ENCODE measurements around the gene SCPEP1. TPM values are rescaled to one million over a fixed set of nuclear protein-coding genes. Genes with fewer than 3 reads are reported as not detected.

SCPEP1 gene
- total RNA-seq, 2 donors from 2014 or later, result 103 to 182 TPM

DNA sequence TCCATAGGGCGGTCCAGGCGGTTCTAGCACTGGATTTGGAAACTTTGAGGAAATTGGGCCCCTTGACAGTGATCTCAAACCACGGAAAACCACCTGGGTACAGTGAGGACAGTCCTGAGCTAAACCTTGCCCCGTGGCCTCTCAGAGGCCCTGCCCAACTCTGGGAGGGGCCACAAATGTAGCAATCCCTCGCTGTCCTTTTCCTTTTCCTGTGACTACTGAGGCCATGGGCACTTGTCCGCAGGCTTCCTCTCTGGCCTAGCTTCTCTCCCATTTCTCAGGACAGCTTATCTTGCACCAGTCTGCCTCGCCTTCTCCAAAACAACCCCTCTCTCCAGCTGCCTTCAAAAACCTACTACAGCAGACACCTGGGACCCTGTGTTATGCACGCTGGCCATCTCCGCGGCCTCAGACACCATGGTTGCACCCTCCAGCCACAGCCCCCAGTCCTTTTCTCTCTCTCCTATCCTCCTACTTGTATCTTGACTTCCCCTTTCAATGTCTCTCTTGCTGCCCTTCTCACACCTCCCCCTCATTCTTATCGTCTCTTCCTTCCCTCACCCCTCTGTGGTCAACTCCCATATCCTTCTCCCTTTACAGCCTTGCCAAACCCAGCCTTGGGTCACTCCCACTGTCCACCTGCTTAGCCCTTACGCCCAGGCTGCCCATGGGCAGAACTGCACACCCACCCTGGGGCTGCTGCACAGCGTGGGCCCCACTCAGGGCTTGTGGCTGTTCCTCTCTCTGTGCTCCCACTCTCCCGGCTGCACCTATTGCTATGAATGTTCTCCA is 7.6 kb downstream of the SCPEP1 start:
- Histone ChIP-seq H3K4me3 (no peak overlapping the region), H3K9me3 (no peaks in the 10 kb centered on the region), H3K4me1 (replicated peaks) (no peaks in the 10 kb centered on the region), H3K27me3 (replicated peaks; ENCODE audit: insufficient read depth) (no peaks in the 10 kb centered on the region), H3K36me3 (no peaks in the 10 kb centered on the region), H3K27ac (no peak overlapping the region)
- 91% methylated on average over 14 of the region's 14 CpGs for WGBS
- intact Hi-C loops (cut with DNase I), result no loop called here
- TF ChIP-seq POLR2AphosphoS5 (IDR thresholded peaks at IDR 0.05), result no peak
- TF ChIP-seq, protein P1, sequence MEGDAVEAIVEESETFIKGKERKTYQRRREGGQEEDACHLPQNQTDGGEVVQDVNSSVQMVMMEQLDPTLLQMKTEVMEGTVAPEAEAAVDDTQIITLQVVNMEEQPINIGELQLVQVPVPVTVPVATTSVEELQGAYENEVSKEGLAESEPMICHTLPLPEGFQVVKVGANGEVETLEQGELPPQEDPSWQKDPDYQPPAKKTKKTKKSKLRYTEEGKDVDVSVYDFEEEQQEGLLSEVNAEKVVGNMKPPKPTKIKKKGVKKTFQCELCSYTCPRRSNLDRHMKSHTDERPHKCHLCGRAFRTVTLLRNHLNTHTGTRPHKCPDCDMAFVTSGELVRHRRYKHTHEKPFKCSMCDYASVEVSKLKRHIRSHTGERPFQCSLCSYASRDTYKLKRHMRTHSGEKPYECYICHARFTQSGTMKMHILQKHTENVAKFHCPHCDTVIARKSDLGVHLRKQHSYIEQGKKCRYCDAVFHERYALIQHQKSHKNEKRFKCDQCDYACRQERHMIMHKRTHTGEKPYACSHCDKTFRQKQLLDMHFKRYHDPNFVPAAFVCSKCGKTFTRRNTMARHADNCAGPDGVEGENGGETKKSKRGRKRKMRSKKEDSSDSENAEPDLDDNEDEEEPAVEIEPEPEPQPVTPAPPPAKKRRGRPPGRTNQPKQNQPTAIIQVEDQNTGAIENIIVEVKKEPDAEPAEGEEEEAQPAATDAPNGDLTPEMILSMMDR (IDR thresholded peaks at IDR 0.05), result no peak
- TF ChIP-seq POLR2A (IDR thresholded peaks at IDR 0.05), result no peak
- no peak for DNase-seq (ENCODE audit: low spot score)

DNA sequence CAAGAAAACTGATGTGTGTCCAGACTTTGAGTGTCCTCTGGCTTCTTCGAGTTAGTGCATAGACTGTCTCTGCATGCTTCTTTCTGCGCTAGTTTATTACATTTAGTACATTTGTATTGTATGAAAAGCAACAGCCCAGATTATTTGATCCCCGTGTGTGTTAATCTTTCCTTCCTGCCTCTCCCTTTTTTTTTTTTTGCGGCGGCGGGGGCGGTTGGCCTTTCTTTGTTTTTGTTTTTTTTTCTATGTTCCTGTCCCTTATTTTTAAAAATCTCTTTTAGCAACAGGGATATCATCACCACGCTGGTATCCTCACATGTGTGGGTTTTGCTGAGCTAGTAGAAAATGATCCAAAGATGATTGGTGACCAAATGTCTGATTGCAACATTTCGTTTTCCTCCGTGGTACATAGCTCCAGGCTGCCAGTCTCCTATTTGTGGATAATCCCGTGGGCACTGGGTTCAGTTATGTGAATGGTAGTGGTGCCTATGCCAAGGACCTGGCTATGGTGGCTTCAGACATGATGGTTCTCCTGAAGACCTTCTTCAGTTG is 9.4 kb downstream of the SCPEP1 start:
- Histone ChIP-seq H3K36me3 (no peaks in the 10 kb centered on the region), H3K27ac (no peak overlapping the region), H3K27me3 (replicated peaks; ENCODE audit: insufficient read depth) (no peaks in the 10 kb centered on the region), H3K4me1 (replicated peaks) (no peaks in the 10 kb centered on the region), H3K4me3 (no peak overlapping the region), H3K9me3 (no peaks in the 10 kb centered on the region)
- DNase-seq (ENCODE audit: low spot score), result no peak
- intact Hi-C loops (cut with DNase I), result no loop called here
- WGBS, result 85% methylated on average over 11 of the region's 11 CpGs
- TF ChIP-seq POLR2AphosphoS5 (IDR thresholded peaks at IDR 0.05) (no peak), POLR2A (IDR thresholded peaks at IDR 0.05) (no peak)
- TF ChIP-seq, protein P1 (IDR thresholded peaks at IDR 0.05), result no peak

DNA sequence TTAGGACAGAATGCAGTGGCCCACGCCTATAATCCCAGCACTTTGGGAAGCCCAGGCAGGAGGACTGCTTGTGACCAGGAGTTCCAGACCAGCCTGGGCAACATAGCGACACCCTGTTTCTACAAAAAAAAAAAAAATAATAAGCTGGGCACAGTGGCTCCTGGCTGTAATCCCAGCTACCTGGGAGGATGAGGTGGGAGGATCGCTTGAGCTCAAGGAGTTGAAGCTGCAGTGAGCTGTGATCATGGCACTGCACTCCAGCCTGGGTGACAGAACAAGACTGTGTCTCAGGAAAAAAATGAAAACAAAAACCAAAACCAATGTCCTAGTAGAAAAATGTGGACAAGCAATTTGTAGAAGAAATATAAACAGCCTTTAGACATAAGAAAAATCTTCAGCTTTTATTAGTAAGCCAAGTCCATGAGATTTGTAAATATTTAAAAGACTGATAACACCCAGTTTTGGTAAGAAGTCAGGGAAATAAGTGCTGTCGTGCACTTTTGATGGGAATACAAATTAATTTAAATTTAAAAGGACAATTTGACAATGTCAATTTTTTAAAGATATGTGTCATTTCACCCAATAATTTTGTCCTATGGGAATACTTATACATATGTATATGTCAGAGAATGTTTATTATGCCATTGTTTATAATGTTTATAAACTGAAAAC is 11.1 kb downstream of the SCPEP1 start:
- 84% methylated on average over 4 of the region's 4 CpGs for WGBS
- intact Hi-C loops (cut with DNase I), result no loop called here
- Histone ChIP-seq H3K4me1 (replicated peaks) (no peaks in the 10 kb centered on the region), H3K27ac (no peak overlapping the region), H3K4me3 (no peak overlapping the region), H3K9me3 (no peaks in the 10 kb centered on the region), H3K27me3 (replicated peaks; ENCODE audit: insufficient read depth) (no peaks in the 10 kb centered on the region), H3K36me3 (no peaks in the 10 kb centered on the region)
- no peak for DNase-seq (ENCODE audit: low spot score)
- TF ChIP-seq POLR2AphosphoS5 (IDR thresholded peaks at IDR 0.05) (no peak), POLR2A (IDR thresholded peaks at IDR 0.05) (no peak)
- TF ChIP-seq, protein P1 (IDR thresholded peaks at IDR 0.05), result no peak

DNA sequence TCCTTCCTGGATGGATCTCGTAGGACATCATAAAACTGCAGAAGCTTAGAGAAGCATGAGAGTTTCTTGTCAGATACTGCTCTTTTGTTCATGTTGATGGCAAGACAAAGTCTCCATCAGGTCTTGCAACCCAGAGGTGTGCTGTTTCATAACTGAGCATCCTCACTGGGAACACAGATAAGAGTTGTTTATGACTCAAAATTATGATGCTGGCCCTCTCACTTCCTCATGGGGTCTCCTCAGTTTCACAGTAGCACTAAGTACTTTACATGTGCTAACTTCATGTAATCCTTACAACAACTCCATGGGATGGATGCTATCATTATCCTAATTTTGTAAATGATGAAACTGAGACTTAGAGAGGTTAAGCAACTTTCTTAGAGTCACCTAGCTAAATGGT is 14.4 kb downstream of the SCPEP1 start:
- Histone ChIP-seq H3K36me3 (peaks cover 0 to 2% of the 10 kb centered on the region in 2 donors), H3K27me3 (replicated peaks; ENCODE audit: insufficient read depth) (no peaks in the 10 kb centered on the region)
- 88% methylated on average over 1 of the region's 1 CpG for WGBS

More for the DNA sequence above, 14.4 kb downstream of the SCPEP1 start:
- TF ChIP-seq, protein P1 (IDR thresholded peaks at IDR 0.05), result no peak
- TF ChIP-seq POLR2AphosphoS5 (IDR thresholded peaks at IDR 0.05), result no peak
- TF ChIP-seq POLR2A (IDR thresholded peaks at IDR 0.05), result no peak
- H3K9me3 ChIP-seq, result no peaks in the 10 kb centered on the region
- intact Hi-C loops (cut with DNase I), result no loop called here
- H3K27ac ChIP-seq, result no peak overlapping the region
- no peaks in the 10 kb centered on the region for H3K4me1 ChIP-seq (replicated peaks)
- no peak for DNase-seq (ENCODE audit: low spot score)
- no peak overlapping the region for H3K4me3 ChIP-seq

Measured in prostate gland (tissue), 2 donors.